ENCODE data around the gene PRDM11. TPM values are rescaled to one million over a fixed set of nuclear protein-coding genes. Genes with fewer than 3 reads are reported as not detected.

Gene PRDM11
- total RNA-seq, 1 donor from 2014 or later, result 1.4 TPM

DNA sequence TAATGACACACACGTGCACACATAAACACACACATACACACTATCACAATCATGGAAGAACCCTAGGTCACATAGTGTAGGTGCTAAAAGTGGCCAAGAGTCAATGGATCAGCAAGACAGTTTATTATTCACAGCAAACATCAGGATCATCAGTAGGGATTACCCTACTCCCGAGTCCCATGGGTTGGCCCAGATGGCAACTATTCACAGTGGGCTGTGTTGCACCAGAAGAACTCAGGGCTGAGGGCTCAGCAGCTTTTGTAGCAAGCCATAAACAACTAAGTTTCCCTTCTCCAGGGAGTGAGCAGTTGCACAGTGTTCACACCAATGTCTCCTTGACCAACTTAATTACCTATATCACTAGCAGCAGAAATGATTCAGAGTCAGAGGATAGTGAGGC, 20.8 kb downstream of the PRDM11 start:
- no peaks in the 10 kb centered on the region for H3K36me3 Mint-ChIP-seq (ENCODE audit: low read depth)
- no peak overlapping the region for H3K4me3 Mint-ChIP-seq
- intact Hi-C loops (cut with micrococcal nuclease), result no loop called here

GRCh38 chr11:45168366-45169130, 22.1 kb downstream of the PRDM11 start:
- H3K36me3 Mint-ChIP-seq (ENCODE audit: low read depth), result no peaks in the 10 kb centered on the region
- H3K27me3 Mint-ChIP-seq, result no peaks in the 10 kb centered on the region
- no peaks in the 10 kb centered on the region for H3K4me1 Mint-ChIP-seq
- no peak overlapping the region for H3K4me3 Mint-ChIP-seq
- intact Hi-C loops (cut with micrococcal nuclease), result no loop called here
- H3K9me3 Mint-ChIP-seq, result no peaks in the 10 kb centered on the region
- H3K27ac Mint-ChIP-seq, result no peak overlapping the region
- DNase-seq, result no peak

More for the DNA sequence above, 20.8 kb downstream of the PRDM11 start:
- DNase-seq, result no peak
- Mint-ChIP-seq H3K4me1 (no peaks in the 10 kb centered on the region), H3K9me3 (no peaks in the 10 kb centered on the region), H3K27me3 (no peaks in the 10 kb centered on the region), H3K27ac (no peak overlapping the region)

DNA sequence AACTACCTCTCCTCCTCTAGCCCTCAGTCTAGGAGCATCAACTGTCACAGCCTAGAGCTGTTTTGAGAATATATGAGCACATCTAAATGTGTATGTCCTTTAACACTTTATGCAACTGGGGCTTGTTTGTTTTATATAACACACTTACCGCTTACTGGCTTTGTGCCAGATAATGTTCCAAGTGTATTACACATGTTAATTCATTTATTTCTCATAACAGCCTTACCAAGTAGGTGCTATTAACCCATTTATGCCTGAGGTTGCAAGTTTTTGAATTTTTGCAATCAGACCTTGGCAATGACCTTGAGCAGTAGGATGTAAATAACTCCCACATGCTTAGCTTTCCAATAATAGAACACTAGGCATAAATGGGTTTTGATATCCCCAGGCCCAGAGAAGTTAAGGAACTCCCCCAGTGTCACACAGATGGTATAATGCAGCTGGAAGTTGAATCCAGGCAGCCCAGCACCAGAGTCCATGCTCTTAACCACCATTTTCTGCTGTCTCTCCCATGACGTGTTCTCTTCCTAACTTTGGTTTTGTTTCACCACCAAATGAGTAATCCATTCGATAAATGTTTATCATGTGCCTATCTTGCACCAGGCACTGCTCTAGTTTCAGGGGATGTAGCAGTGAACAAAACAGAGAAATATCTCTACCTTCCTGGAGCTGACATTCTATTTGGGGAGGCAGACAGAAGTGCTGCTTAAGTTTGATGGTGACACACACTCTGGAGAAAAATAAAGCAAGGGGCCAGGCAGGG, 23.1 kb downstream of the PRDM11 start:
- Mint-ChIP-seq H3K4me1 (no peaks in the 10 kb centered on the region), H3K9me3 (no peaks in the 10 kb centered on the region), H3K36me3 (ENCODE audit: low read depth) (no peaks in the 10 kb centered on the region), H3K27me3 (no peaks in the 10 kb centered on the region), H3K4me3 (no peak overlapping the region), H3K27ac (no peak overlapping the region)
- no peak for DNase-seq
- intact Hi-C loops (cut with micrococcal nuclease), result no loop called here

GRCh38 chr11:45170484-45170883, 24.0 kb downstream of the PRDM11 start:
- no peaks in the 10 kb centered on the region for H3K9me3 Mint-ChIP-seq
- no peak overlapping the region for H3K4me3 Mint-ChIP-seq
- no peak for DNase-seq
- H3K36me3 Mint-ChIP-seq (ENCODE audit: low read depth), result no peaks in the 10 kb centered on the region
- peaks cover 4% of the 10 kb centered on the region for H3K27me3 Mint-ChIP-seq
- intact Hi-C loops (cut with micrococcal nuclease), result no loop called here
- H3K4me1 Mint-ChIP-seq, result no peaks in the 10 kb centered on the region
- H3K27ac Mint-ChIP-seq, result no peak overlapping the region

DNA sequence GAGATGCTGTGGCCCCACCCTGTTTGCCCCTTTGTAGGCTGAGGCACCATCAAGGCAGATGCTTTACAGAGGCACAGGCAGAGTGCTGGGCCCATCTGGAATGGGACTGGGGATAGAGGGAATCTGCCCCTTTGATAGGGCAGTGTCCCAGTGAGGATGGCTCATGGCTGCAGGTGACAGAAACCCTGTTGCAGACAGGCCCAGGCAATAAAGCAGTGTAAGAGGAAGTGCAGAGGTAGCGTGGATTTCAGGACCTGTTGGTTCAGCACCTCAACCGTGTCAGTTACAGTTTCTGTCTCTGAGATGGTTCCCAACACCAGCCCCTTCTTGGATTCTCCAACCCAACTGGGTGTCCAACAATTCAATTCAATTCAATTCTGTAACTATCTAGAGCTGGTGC, 25.1 kb downstream of the PRDM11 start:
- Mint-ChIP-seq H3K27me3 (peaks cover 4% of the 10 kb centered on the region), H3K4me1 (no peaks in the 10 kb centered on the region), H3K4me3 (no peak overlapping the region), H3K27ac (no peak overlapping the region), H3K9me3 (no peaks in the 10 kb centered on the region), H3K36me3 (ENCODE audit: low read depth) (no peaks in the 10 kb centered on the region)
- no peak for DNase-seq
- intact Hi-C loops (cut with micrococcal nuclease), result no loop called here

GRCh38 chr11:45173064-45173463, 26.6 kb downstream of the PRDM11 start:
- no peaks in the 10 kb centered on the region for H3K4me1 Mint-ChIP-seq
- no peak for DNase-seq
- intact Hi-C loops (cut with micrococcal nuclease), result no loop called here
- peaks cover 12% of the 10 kb centered on the region for H3K27me3 Mint-ChIP-seq
- no peaks in the 10 kb centered on the region for H3K36me3 Mint-ChIP-seq (ENCODE audit: low read depth)
- no peak overlapping the region for H3K27ac Mint-ChIP-seq
- no peaks in the 10 kb centered on the region for H3K9me3 Mint-ChIP-seq
- no peak overlapping the region for H3K4me3 Mint-ChIP-seq

DNA sequence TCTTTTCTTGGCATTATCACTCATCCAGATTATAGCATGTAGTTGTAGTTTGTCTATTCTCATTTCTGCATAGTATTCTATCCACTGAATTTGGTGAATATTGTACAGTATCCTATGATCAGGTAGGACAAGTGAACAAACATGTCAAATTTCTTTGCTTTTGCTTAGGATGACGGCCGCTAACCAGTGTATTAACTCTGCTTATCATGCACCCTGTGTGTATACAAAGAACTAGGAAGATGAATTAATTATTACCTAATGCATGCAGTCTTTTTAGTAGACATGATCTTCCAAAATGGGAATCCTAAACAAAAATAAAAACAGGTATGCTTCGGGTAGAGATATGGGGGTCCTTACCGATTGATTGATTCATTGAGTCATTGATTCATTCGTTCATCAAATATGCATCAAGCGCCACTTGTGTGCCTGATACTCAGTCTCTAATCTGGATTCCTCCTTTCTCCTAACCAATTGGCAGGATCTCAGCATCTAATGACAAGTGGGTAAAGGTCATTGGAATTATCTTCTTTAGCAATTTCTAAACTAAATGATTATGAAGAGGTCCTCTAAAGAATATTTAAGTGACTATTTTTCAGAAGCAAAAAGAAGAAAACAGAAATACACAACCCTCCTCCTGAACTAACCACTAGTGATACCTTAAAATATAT, 27.9 kb downstream of the PRDM11 start:
- intact Hi-C loops (cut with micrococcal nuclease), result no loop called here

DNA sequence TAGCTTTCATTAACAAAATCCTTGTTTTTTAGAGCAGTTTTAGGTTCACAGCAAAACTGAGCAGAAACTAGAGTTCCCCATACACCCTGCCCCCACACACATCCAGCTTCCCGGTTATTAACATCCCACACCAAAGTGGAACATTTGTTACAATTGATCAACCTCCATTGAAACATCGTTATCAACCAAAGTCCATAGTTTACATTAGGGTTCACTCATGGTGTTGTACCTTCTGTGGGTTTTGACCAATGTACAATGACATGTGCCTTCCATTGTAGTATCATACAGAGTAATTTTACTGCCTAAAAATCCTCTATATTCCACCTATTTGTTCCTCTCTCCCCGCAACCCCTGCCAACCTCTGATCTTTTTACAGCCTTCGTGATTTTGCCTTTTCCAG, 28.5 kb downstream of the PRDM11 start:
- intact Hi-C loops (cut with micrococcal nuclease), result no loop called here
- no peak for DNase-seq
- Mint-ChIP-seq H3K4me3 (no peak overlapping the region), H3K27ac (no peak overlapping the region), H3K4me1 (peaks cover 1% of the 10 kb centered on the region), H3K36me3 (ENCODE audit: low read depth) (no peaks in the 10 kb centered on the region), H3K27me3 (peaks cover 31% of the 10 kb centered on the region), H3K9me3 (no peaks in the 10 kb centered on the region)

More for the DNA sequence above, 27.9 kb downstream of the PRDM11 start:
- Mint-ChIP-seq H3K36me3 (ENCODE audit: low read depth) (no peaks in the 10 kb centered on the region), H3K4me3 (no peak overlapping the region), H3K27me3 (peaks cover 24% of the 10 kb centered on the region), H3K4me1 (no peaks in the 10 kb centered on the region), H3K9me3 (no peaks in the 10 kb centered on the region), H3K27ac (no peak overlapping the region)
- DNase-seq, result no peak

- Mint-ChIP-seq H3K4me3 (no peak overlapping the region), H3K9me3 (no peaks in the 10 kb centered on the region), H3K27ac (no peak overlapping the region), H3K4me1 (peaks cover 2% of the 10 kb centered on the region), H3K36me3 (ENCODE audit: low read depth) (no peaks in the 10 kb centered on the region), H3K27me3 (peaks cover 38% of the 10 kb centered on the region)
- DNase-seq, result no peak
- intact Hi-C loops (cut with micrococcal nuclease), result no loop called here
These were observed 30.6 kb downstream of the PRDM11 start for GRCh38 chr11:45176996-45177395.

DNA sequence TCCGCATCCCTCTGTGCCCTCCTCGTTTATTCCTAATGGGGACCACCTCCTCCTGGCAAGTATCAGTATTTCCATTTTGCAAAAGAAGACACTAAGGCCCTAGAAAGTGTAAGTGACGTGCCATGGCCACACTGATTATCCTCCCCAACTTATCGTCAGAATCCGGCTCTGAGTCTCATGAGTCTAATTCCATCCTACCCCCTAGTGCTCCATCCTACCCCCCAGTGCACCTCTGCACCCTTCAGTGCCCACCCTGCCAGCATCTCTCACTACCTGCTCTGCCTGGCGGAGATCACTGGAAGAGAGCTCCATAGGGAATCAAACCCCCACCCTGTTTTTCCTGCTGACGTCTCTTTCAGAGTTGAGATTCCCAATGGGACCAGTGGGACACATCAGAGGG, 31.8 kb downstream of the PRDM11 start:
- Mint-ChIP-seq H3K27ac (no peak overlapping the region), H3K27me3 (peaks cover 41% of the 10 kb centered on the region), H3K4me3 (no peak overlapping the region), H3K36me3 (ENCODE audit: low read depth) (no peaks in the 10 kb centered on the region), H3K4me1 (peaks cover 2% of the 10 kb centered on the region), H3K9me3 (no peaks in the 10 kb centered on the region)
- DNase-seq, result no peak
- intact Hi-C loops (cut with micrococcal nuclease), result no loop called here

DNA sequence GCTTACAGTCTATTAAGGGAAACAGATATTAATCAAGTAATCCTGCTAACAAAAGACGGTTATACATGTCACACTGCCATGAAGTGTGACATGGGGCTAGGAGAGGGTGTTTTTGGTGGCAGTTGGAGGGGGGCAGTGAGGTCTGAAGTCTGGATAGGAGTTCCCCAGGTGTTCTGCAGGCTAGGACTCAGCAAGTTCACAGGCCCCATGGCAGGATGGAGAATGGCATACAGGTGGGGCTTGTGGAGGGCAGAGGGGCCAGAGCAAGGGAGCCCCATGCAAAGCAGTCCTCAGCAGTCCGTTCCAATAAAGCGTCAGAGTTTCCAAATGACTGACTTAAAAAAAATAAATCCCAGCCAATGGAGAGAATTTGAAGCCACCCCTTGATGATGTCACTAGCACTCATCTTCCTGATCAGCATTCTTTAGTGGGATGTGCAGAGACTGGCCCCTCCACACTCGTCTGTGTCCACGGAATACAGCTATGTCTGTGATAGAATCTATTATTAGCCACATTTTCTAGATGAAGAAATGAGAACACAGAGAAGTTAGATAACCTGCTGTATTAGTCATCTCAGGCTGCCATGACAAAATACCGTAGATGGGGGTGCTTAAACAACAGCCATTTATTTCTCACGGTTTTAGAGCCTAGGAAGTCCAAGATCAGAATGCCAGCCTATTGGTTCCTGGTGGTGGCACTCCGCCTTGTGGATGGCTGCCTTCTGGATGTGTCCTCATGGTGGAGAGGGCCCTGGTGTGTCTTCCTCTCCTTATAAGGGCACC, 32.6 kb downstream of the PRDM11 start:
- H3K4me3 Mint-ChIP-seq, result no peak overlapping the region
- no peaks in the 10 kb centered on the region for H3K36me3 Mint-ChIP-seq (ENCODE audit: low read depth)
- H3K27me3 Mint-ChIP-seq, result peaks cover 41% of the 10 kb centered on the region
- H3K9me3 Mint-ChIP-seq, result no peaks in the 10 kb centered on the region
- no peak for DNase-seq
- no peak overlapping the region for H3K27ac Mint-ChIP-seq
- intact Hi-C loops (cut with micrococcal nuclease), result no loop called here
- H3K4me1 Mint-ChIP-seq, result peaks cover 2% of the 10 kb centered on the region

DNA sequence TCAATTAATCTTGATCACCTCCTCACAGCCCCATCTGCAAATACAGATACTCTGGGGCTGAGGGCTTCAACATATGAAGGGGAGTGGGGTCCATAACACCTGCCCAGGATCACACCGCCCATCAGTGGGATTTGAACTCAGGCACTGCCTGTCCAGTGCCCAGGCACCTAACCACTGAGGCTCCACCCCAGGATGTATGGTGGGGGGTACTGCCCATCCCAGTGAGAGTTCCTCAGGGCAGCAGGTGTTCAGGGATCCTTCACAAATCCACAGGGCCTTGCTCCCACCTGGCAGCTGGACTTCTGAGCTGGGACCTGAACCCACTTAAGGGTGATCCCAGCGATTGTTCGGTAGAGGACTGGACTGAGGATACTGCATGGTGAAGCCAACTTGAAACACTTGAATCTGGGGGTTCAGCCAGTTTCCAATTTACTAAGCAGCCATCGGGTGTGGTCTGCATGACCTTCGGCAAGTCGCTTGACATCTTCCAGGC, 33.3 kb downstream of the PRDM11 start:
- no peak overlapping the region for H3K27ac Mint-ChIP-seq
- intact Hi-C loops (cut with micrococcal nuclease), result no loop called here
- DNase-seq, result no peak
- H3K4me3 Mint-ChIP-seq, result peak overlapping the region; percentile 39
- H3K4me1 Mint-ChIP-seq, result peaks cover 2% of the 10 kb centered on the region
- H3K9me3 Mint-ChIP-seq, result no peaks in the 10 kb centered on the region
- H3K27me3 Mint-ChIP-seq, result peaks cover 39% of the 10 kb centered on the region
- no peaks in the 10 kb centered on the region for H3K36me3 Mint-ChIP-seq (ENCODE audit: low read depth)

DNA sequence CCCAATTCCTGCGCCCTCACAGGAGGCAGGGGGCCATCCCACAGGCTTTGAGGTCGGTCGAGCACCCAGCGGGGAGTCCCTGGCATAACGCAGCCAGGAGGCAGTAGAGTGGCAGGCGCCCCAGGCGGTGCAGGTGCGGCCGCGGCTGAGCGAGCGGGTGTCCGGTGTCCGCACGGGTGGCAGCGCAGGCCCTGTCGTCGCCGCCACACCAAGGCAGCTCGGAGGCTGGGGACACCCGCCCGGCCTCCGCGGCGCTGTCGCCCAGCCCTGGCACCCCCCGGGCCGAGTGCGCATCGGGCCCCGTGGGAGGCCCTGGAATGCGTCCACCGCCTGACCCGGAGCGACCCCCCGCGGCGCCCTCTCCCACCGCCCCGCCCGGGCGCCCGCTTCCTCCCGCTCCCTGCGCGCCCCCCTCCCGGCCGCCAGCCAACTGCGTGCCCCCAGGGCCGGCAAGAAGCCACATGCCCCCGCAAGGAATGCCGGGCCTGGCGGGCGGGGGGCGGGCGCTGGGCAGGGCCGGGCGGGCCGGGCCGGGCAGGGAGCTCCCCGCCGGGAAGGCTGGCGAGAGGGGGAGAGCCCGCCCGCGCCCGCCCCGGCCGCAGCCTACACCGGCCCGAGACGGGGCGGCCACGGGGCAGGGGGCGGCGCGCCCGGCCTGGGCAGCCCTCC, 33.9 kb downstream of the PRDM11 start:
- Mint-ChIP-seq H3K27me3 (peaks cover 36% of the 10 kb centered on the region), H3K27ac (no peak overlapping the region), H3K36me3 (ENCODE audit: low read depth) (no peaks in the 10 kb centered on the region), H3K4me3 (peak overlapping the region; percentile 39), H3K9me3 (no peaks in the 10 kb centered on the region), H3K4me1 (peaks cover 2% of the 10 kb centered on the region)
- intact Hi-C loops (cut with micrococcal nuclease), result no loop called here
- no peak for DNase-seq

All from activated CD4-positive, alpha-beta T cell treated with anti-CD3 and anti-CD28 coated beads, Interleukin-2, amount 10 ng/mL, durations not matched to agents 24 days and 14 days (primary cell).